HCT116 (cell line): ENCODE results near the gene RHBDL3. TPM values are rescaled to one million over a fixed set of nuclear protein-coding genes. Genes with fewer than 3 reads are reported as not detected.

Experiments used
- ATAC-seq: fragments of 200-7000 bp; cut with Tn5 transposase; 2 replicates; pipeline ENCODE4 v1.9.1; 2020; ENCODE audit warnings: mild to moderate bottlenecking, moderate library complexity
- BruUV-seq: library from RNA; stranded (reverse); fragments of 400-500 nt; replicated peaks from 2 replicates; lab custom pipeline; 2021; lab: Mats Ljungman, UMichigan
- CTCF ChIA-PET: fragments of 300-600 bp; sonication (Branson Sonifier 250); formaldehyde crosslinking; loops from one replicate; lab custom pipeline; 2021; ENCODE audit warnings: antibody characterized with exemption; lab: Charles Lee
- POLR2A ChIA-PET: fragments of 300-600, 350-600 bp; sonication (Branson Sonifier 250); formaldehyde crosslinking; loops from one replicate; lab custom pipeline; 2021; ENCODE audit warnings: antibody characterized with exemption; lab: Charles Lee
- RAD21 ChIA-PET, 2 experiments: fragments of 300-600 bp; sonication (Branson Sonifier 250); formaldehyde crosslinking; loops; one replicate each; lab custom pipeline; 2023; ENCODE audit warnings: low total read pairs in 2 of 2; ENCODE audit not compliant: uncharacterized antibody in 2 of 2, unreplicated experiment in 2 of 2, low non-redundant PET in 1 of 2; lab: Charles Lee
- DNase-seq: peaks from one replicate; pipeline ENCODE4 v3.0.0-alpha.2; 2010; ENCODE audit warnings: low read depth, low spot score
- H2AFZ ChIP-seq: fragments of 200-600 bp; shearing (Covaris generic), sonication (generic); 2 replicates; pipeline ENCODE4 v1.6.1; 2017; ENCODE audit warnings: low read depth, mixed run types, mixed read lengths, antibody characterized with exemption, low read length; ENCODE audit not compliant: poor library complexity, severe bottlenecking
- H3K27ac ChIP-seq: 2 replicates; pipeline ENCODE4 v1.5.1; 2012; ENCODE audit warnings: low read depth, low read length
- H3K27me3 ChIP-seq: fragments of 200-600 bp; sonication (generic); 2 replicates; pipeline ENCODE4 v1.6.1; 2016; ENCODE audit warnings: mixed run types, low read length, mixed read lengths; ENCODE audit not compliant: insufficient read depth
- H3K36me3 ChIP-seq, 2 experiments: fragments of 200-500 bp in 1 of 2; fragments of 200-600 bp in 1 of 2; sonication (Bioruptor generic) in 1 of 2; sonication (generic) in 1 of 2; 2 replicates each; pipeline versions ENCODE4 v1.5.1 to v1.6.1; 2014 to 2016; ENCODE audit warnings: low read length in 2 of 2, inconsistent platforms in 1 of 2, mixed read lengths in 1 of 2, mixed run types in 1 of 2; ENCODE audit not compliant: insufficient read depth in 2 of 2, control insufficient read depth in 1 of 2
- H3K4me1 ChIP-seq, 2 experiments: fragments of 200-600 bp in 1 of 2; sonication (generic) in 1 of 2; 2 replicates each; pipeline versions ENCODE4 v1.5.1 to v1.6.1; 2012 to 2017; ENCODE audit warnings: low read length in 2 of 2, inconsistent platforms in 1 of 2, mild to moderate bottlenecking in 1 of 2, mixed read lengths in 1 of 2, mixed run types in 1 of 2, moderate library complexity in 1 of 2; ENCODE audit not compliant: insufficient read depth in 2 of 2, control insufficient read depth in 1 of 2
- H3K4me2 ChIP-seq: fragments of 200-600 bp; sonication (generic); 2 replicates; pipeline ENCODE4 v1.6.1; 2017; ENCODE audit warnings: mixed run types, low read length, mixed read lengths
- H3K4me3 ChIP-seq, 2 experiments: fragments of 200-600 bp in 1 of 2; sonication (generic) in 1 of 2; replicated peaks in 1 of 2; 2 replicates each; pipeline ENCODE4 v1.5.1; 2011 to 2016; ENCODE audit warnings: low read length in 2 of 2, control low read depth in 1 of 2, low read depth in 1 of 2, mild to moderate bottlenecking in 1 of 2, mixed read lengths in 1 of 2, mixed run types in 1 of 2
- H3K79me2 ChIP-seq: fragments of 200-600 bp; sonication (generic); 2 replicates; pipeline ENCODE4 v1.6.1; 2017; ENCODE audit warnings: mild to moderate bottlenecking, mixed run types, low read length, moderate library complexity, mixed read lengths; ENCODE audit not compliant: insufficient read depth
- H3K9ac ChIP-seq: fragments of 200-600 bp; sonication (generic); 2 replicates; pipeline ENCODE4 v1.6.1; 2016; ENCODE audit warnings: low read length, mixed read lengths
- H3K9me2 ChIP-seq: fragments of 200-600 bp; sonication (generic), shearing (Covaris generic); 2 replicates; pipeline ENCODE4 v1.6.1; 2017; ENCODE audit warnings: mixed run types, mild to moderate bottlenecking, moderate library complexity; ENCODE audit not compliant: insufficient read depth
- H3K9me3 ChIP-seq, 2 experiments: fragments of 200-500 bp in 1 of 2; fragments of 200-600 bp in 1 of 2; sonication (Bioruptor generic) in 1 of 2; sonication (generic) in 1 of 2; 2 replicates each; pipeline ENCODE4 v1.6.1; 2014 to 2017; ENCODE audit warnings: low read length in 2 of 2, mixed read lengths in 2 of 2, inconsistent platforms in 1 of 2, low read depth in 1 of 2, mild to moderate bottlenecking in 1 of 2, mixed run types in 1 of 2, moderate library complexity in 1 of 2; ENCODE audit not compliant: control insufficient read depth in 1 of 2, insufficient read depth in 1 of 2
- H4K20me1 ChIP-seq: fragments of 200-600 bp; sonication (generic), shearing (Covaris generic); 2 replicates; pipeline ENCODE4 v1.6.1; 2017; ENCODE audit warnings: mixed run types, mild to moderate bottlenecking, moderate library complexity; ENCODE audit not compliant: insufficient read depth
- CBX3 ChIP-seq: IDR thresholded peaks from 2 replicates; pipeline ENCODE4 v1.6.1; 2012; ENCODE audit warnings: low read depth
- EGR1 ChIP-seq: IDR thresholded peaks from 2 replicates; pipeline ENCODE4 v1.6.1; 2012; ENCODE audit warnings: low read depth
- FOSL1 ChIP-seq: IDR thresholded peaks from 2 replicates; pipeline ENCODE4 v1.6.1; 2012; ENCODE audit warnings: low read depth
- JUND ChIP-seq: IDR thresholded peaks from 2 replicates; pipeline ENCODE4 v1.6.1; 2012
- POLR2AphosphoS5 ChIP-seq: IDR thresholded peaks from 2 replicates; pipeline ENCODE4 v1.6.1; 2011; ENCODE audit warnings: mild to moderate bottlenecking, low read depth, low read length, moderate library complexity
- SIN3A ChIP-seq: IDR thresholded peaks from 2 replicates; pipeline ENCODE4 v1.6.1; 2012; ENCODE audit warnings: low read depth
- TCF7L2 ChIP-seq: IDR thresholded peaks from 2 replicates; pipeline ENCODE4 v1.7.0; 2011; ENCODE audit warnings: borderline replicate concordance, inconsistent platforms; ENCODE audit not compliant: insufficient read depth, insufficient read length; ENCODE audit errors: extremely low read depth
- ZFX ChIP-seq: fragments of 450-650 bp; IDR thresholded peaks from 2 replicates; pipeline ENCODE4 v1.6.1; 2017
- ZNF274 ChIP-seq: fragments of 200-500 bp; sonication (Bioruptor generic); IDR thresholded peaks from 2 replicates; pipeline ENCODE4 v1.6.1; 2014; ENCODE audit warnings: mild to moderate bottlenecking, low read depth, low read length, inconsistent platforms
- intact Hi-C: fragments of 100-400 bp; cut with micrococcal nuclease; formaldehyde crosslinking; loops from 2 replicates; pipeline ENCODE4 v1.10.0; 2022
- total RNA-seq: library from RNA; stranded (reverse); gene quantifications from one replicate; pipeline ENCODE4 v1.2.1, GENCODE V29; 2021; ENCODE audit not compliant: unreplicated experiment
- TF ChIP-seq, protein P1 (sequence below): IDR thresholded peaks from 2 replicates; pipeline ENCODE4 v1.6.1; 2012; ENCODE audit warnings: low read depth

The RHBDL3 gene
- total RNA-seq, 1 experiment from 2014 or later: 4.0 TPM

DNA sequence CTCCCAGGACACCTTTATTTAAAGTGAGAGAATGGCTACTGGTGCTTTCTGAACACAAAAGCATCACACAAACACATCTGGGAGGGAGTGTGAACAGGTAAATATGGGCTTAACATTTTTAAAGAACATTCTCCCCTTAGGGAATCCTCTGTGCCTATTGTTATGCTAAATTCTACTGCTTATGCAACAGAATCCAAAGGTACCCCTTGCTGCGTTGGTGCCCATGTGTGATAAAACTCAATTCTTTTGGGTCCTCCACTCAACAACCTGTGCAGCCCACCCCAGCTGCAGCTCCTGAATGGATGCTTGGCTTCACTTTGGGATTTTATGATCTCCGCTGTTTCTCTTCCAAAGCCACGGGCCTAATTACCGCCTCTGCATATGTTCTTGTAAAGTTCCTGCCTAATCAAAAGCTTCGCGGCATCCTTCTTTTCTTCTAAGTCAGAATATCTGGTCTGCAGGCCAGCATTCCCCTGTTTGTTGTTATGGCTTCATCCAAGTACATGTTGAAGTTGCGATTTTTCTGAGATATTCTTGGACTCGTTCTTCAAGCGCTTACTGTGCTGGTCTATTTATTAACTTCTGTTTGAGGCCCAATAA, 23.9 kb downstream of the RHBDL3 start:
- intact Hi-C loops: no loop called here
- Histone ChIP-seq H3K27me3 (no peaks in the 10 kb centered on the region), H3K9ac (no peak overlapping the region), H3K36me3 (no peaks in the 10 kb centered on the region), H3K9me3 (no peaks in the 10 kb centered on the region), H3K4me2 (no peak overlapping the region), H3K4me1 (peaks cover 0 to 7% of the 10 kb centered on the region in 2 experiments; a peak in 1 of 4 replicates), H4K20me1 (no peaks in the 10 kb centered on the region), H2AFZ (no peak overlapping the region), H3K79me2 (no peaks in the 10 kb centered on the region), H3K4me3 (no peak overlapping the region), H3K9me2 (no peaks in the 10 kb centered on the region), H3K27ac (no peak overlapping the region)
- ChIA-PET CTCF (interaction anchor here (1.3 kb wide), 1 partner anchor 37 kb away, joined by 3 read pairs; no protein-coding TSS in a partner anchor), RAD21 (no interaction called here), POLR2A (no interaction called here)
- no peak for DNase-seq
- no peak for TF ChIP-seq ZNF274
- TF ChIP-seq, protein P1, sequence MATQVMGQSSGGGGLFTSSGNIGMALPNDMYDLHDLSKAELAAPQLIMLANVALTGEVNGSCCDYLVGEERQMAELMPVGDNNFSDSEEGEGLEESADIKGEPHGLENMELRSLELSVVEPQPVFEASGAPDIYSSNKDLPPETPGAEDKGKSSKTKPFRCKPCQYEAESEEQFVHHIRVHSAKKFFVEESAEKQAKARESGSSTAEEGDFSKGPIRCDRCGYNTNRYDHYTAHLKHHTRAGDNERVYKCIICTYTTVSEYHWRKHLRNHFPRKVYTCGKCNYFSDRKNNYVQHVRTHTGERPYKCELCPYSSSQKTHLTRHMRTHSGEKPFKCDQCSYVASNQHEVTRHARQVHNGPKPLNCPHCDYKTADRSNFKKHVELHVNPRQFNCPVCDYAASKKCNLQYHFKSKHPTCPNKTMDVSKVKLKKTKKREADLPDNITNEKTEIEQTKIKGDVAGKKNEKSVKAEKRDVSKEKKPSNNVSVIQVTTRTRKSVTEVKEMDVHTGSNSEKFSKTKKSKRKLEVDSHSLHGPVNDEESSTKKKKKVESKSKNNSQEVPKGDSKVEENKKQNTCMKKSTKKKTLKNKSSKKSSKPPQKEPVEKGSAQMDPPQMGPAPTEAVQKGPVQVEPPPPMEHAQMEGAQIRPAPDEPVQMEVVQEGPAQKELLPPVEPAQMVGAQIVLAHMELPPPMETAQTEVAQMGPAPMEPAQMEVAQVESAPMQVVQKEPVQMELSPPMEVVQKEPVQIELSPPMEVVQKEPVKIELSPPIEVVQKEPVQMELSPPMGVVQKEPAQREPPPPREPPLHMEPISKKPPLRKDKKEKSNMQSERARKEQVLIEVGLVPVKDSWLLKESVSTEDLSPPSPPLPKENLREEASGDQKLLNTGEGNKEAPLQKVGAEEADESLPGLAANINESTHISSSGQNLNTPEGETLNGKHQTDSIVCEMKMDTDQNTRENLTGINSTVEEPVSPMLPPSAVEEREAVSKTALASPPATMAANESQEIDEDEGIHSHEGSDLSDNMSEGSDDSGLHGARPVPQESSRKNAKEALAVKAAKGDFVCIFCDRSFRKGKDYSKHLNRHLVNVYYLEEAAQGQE: no peak
- TF ChIP-seq FOSL1: no peak
- TF ChIP-seq CBX3: no peak
- TF ChIP-seq ZFX: no peak
- no peak for TF ChIP-seq JUND
- TF ChIP-seq TCF7L2: no peak
- no peak for TF ChIP-seq POLR2AphosphoS5
- no peak for TF ChIP-seq EGR1
- no peak for TF ChIP-seq SIN3A
- no TSS peak for BruUV-seq
- no peak for ATAC-seq
